ENCODE data around the gene HGFAC.

HGFAC gene

DNA sequence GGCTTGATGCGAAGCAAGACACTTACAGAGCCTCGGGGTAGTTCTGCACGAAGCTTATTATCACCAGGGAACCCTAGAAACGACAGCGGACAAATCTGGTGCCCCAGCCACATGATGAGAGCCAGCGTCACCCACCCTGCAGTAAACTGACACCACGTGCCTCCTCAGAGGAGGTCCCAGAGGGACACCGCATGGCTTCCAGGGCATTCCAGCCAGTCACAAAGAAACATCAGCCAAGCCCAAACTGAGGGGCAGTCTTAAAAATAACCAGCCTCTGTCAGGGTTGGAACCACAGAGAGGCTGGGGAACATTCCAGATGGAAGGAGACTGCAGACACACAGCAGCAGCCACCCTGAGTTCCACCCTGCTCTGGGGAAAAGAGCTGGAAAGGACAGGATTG is 36.6 kb upstream of the HGFAC start:
- DNase-seq, result no peak
- Histone ChIP-seq H3K36me3 (no peaks in the 10 kb centered on the region), H3K27me3 (no peaks in the 10 kb centered on the region), H3K4me3 (ENCODE audit: low read depth, low read length) (no peak overlapping the region), H3K4me1 (peaks cover 3% of the 10 kb centered on the region; the same call in 1 of the 2 replicates), H3K9me3 (peaks cover 4% of the 10 kb centered on the region; the same call in 1 of the 2 replicates)
- TF ChIP-seq, protein P1, sequence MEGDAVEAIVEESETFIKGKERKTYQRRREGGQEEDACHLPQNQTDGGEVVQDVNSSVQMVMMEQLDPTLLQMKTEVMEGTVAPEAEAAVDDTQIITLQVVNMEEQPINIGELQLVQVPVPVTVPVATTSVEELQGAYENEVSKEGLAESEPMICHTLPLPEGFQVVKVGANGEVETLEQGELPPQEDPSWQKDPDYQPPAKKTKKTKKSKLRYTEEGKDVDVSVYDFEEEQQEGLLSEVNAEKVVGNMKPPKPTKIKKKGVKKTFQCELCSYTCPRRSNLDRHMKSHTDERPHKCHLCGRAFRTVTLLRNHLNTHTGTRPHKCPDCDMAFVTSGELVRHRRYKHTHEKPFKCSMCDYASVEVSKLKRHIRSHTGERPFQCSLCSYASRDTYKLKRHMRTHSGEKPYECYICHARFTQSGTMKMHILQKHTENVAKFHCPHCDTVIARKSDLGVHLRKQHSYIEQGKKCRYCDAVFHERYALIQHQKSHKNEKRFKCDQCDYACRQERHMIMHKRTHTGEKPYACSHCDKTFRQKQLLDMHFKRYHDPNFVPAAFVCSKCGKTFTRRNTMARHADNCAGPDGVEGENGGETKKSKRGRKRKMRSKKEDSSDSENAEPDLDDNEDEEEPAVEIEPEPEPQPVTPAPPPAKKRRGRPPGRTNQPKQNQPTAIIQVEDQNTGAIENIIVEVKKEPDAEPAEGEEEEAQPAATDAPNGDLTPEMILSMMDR (IDR thresholded peaks at IDR 0.05; ENCODE audit: low read depth, low read length), result no peak

DNA sequence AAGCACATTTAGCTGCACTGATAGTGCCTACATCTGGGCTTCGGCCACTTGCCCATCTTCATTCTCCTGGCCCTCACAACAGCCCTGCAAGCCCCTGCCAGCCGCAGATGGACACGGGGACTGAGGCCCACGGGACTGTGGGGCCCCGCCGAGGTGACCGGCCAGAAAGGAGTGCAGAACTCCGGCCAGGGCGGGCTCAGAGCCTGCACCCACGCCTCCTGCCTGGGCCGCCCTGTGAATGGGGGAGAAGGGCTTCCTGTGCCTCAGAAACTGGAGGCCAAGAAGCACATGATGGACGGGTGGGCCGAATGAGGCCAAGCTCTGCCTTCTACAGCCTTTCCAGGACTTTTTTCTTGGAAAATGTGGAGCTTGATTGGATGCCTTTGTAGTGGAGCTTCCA is 35.7 kb upstream of the HGFAC start:
- H3K27me3 ChIP-seq, result no peaks in the 10 kb centered on the region
- TF ChIP-seq, protein P1 (IDR thresholded peaks at IDR 0.05; ENCODE audit: low read depth, low read length), result no peak
- H3K4me3 ChIP-seq (ENCODE audit: low read depth, low read length), result no peak overlapping the region
- no peak for DNase-seq
- no peaks in the 10 kb centered on the region for H3K36me3 ChIP-seq
- H3K4me1 ChIP-seq, result peaks cover 3% of the 10 kb centered on the region; the same call in 1 of the 2 replicates
- H3K9me3 ChIP-seq, result peaks cover 4% of the 10 kb centered on the region; the same call in 1 of the 2 replicates

GRCh38 chr4:3406431-3406830 is 35.3 kb upstream of the HGFAC start:
- no peaks in the 10 kb centered on the region for H3K27me3 ChIP-seq
- DNase-seq, result no peak
- H3K4me1 ChIP-seq, result peaks cover 3% of the 10 kb centered on the region; the same call in 1 of the 2 replicates
- no peak overlapping the region for H3K4me3 ChIP-seq (ENCODE audit: low read depth, low read length)
- TF ChIP-seq, protein P1 (IDR thresholded peaks at IDR 0.05; ENCODE audit: low read depth, low read length), result no peak
- H3K36me3 ChIP-seq, result no peaks in the 10 kb centered on the region
- H3K9me3 ChIP-seq, result peaks cover 4% of the 10 kb centered on the region; the same call in 1 of the 2 replicates

GRCh38 chr4:3407171-3407771 is 34.5 kb upstream of the HGFAC start:
- Histone ChIP-seq H3K9me3 (peaks cover 4% of the 10 kb centered on the region; the same call in 1 of the 2 replicates), H3K27me3 (no peaks in the 10 kb centered on the region), H3K4me1 (peaks cover 3% of the 10 kb centered on the region; the same call in 1 of the 2 replicates), H3K36me3 (no peaks in the 10 kb centered on the region), H3K4me3 (ENCODE audit: low read depth, low read length) (no peak overlapping the region)
- TF ChIP-seq, protein P1 (IDR thresholded peaks at IDR 0.05; ENCODE audit: low read depth, low read length), result no peak
- DNase-seq, result no peak

GRCh38 chr4:3407930-3408792 is 33.6 kb upstream of the HGFAC start:
- H3K4me3 ChIP-seq (ENCODE audit: low read depth, low read length), result no peak overlapping the region
- TF ChIP-seq, protein P1 (IDR thresholded peaks at IDR 0.05; ENCODE audit: low read depth, low read length), result no peak
- no peak for DNase-seq
- H3K36me3 ChIP-seq, result no peaks in the 10 kb centered on the region
- peaks cover 4% of the 10 kb centered on the region; the same call in 1 of the 2 replicates for H3K9me3 ChIP-seq
- H3K4me1 ChIP-seq, result peaks cover 3% of the 10 kb centered on the region; the same call in 1 of the 2 replicates
- no peaks in the 10 kb centered on the region for H3K27me3 ChIP-seq

Data from BE2C (cell line).